Superior temporal gyrus (tissue), 1 donor: ENCODE measurements around the gene DDX60.
"Not testable (repeated sequence)": the region's sequence is repeated elsewhere in the genome, so short reads cannot be mapped to it uniquely, and the experiment has no call there.

Source experiments
- DNase-seq: peaks from one replicate; pipeline ENCODE4 v3.0.0-alpha.2; 2016; ENCODE audit errors: extremely low spot score

The DDX60 gene

GRCh38 chr4:168291242-168291641, 27.3 kb downstream of the DDX60 start:
- no peak for DNase-seq

- not testable (repeated sequence) for DNase-seq
Measured at GRCh38 chr4:168285850-168286249, 32.7 kb downstream of the DDX60 start.

GRCh38 chr4:168279556-168279955, 39.0 kb downstream of the DDX60 start:
- DNase-seq, result no peak

- no peak for DNase-seq
Measured at GRCh38 chr4:168275836-168276235, 42.7 kb downstream of the DDX60 start.

- DNase-seq, result no peak
Measured at GRCh38 chr4:168274871-168275270, 43.7 kb downstream of the DDX60 start.

- no peak for DNase-seq
Measured at GRCh38 chr4:168273838-168274237, 44.7 kb downstream of the DDX60 start.

- DNase-seq, result no peak
Measured at GRCh38 chr4:168272488-168272887, 46.1 kb downstream of the DDX60 start.

- DNase-seq, result no peak
Measured at GRCh38 chr4:168269896-168270295, 48.7 kb downstream of the DDX60 start.

- DNase-seq, result no peak
Measured at GRCh38 chr4:168265327-168265726, 53.2 kb downstream of the DDX60 start.

- DNase-seq, result no peak
Measured at GRCh38 chr4:168264903-168265302, 53.6 kb downstream of the DDX60 start.

GRCh38 chr4:168263039-168263438, 55.5 kb downstream of the DDX60 start:
- no peak for DNase-seq

- DNase-seq, result no peak
Measured at GRCh38 chr4:168259096-168259495, 59.5 kb downstream of the DDX60 start.

- no peak for DNase-seq
Measured at GRCh38 chr4:168257768-168258167, 60.8 kb downstream of the DDX60 start.

- no peak for DNase-seq
Measured at GRCh38 chr4:168248176-168248710, 70.3 kb downstream of the DDX60 start.

GRCh38 chr4:168247603-168248002, 70.9 kb downstream of the DDX60 start:
- no peak for DNase-seq

- no peak for DNase-seq
Measured at GRCh38 chr4:168241953-168242352, 76.6 kb downstream of the DDX60 start.

- no peak for DNase-seq
Measured at GRCh38 chr4:168240821-168241220, 77.7 kb downstream of the DDX60 start.

- no peak for DNase-seq
Measured at GRCh38 chr4:168221301-168221700, 97.3 kb downstream of the DDX60 start.

GRCh38 chr4:168220893-168221292, 97.7 kb downstream of the DDX60 start:
- DNase-seq, result no peak

GRCh38 chr4:168218645-168219044, 99.9 kb downstream of the DDX60 start:
- DNase-seq, result no peak

GRCh38 chr4:168213511-168213910, 105.0 kb downstream of the DDX60 start:
- DNase-seq, result not testable (repeated sequence)

- no peak for DNase-seq
Measured at GRCh38 chr4:168212656-168213055, 105.9 kb downstream of the DDX60 start.

- DNase-seq, result no peak
Measured at GRCh38 chr4:168208957-168209614, 109.5 kb downstream of the DDX60 start.
